Naive B cell (primary cell): ENCODE data around the gene HYCC2. TPM values are rescaled to one million over a fixed set of nuclear protein-coding genes. Genes with fewer than 3 reads are reported as not detected.

Experiments
- polyA plus RNA-seq, 6 donors: library from polyadenylated mRNA; unstranded; fragments of 300-500 nt; fragmentation: Illumina TruSeq; gene quantifications; one replicate each; pipeline ENCODE4 v1.2.3, GENCODE V29; 2021; ENCODE audit warnings: low read depth in 6 of 6

The HYCC2 gene
- polyA plus RNA-seq, 6 donors from 2014 or later: 12.3 to 24.6 (median 20.5) TPM

Other genes with a start within 250 kb of the HYCC2 start
- gene CLK1, start 207.0 kb downstream of the HYCC2 start, polyA plus RNA-seq: 100 to 1,000 TPM in 1 of 6 donors, 10 to 100 TPM in 5; 44.0 to 107 (median 55.5) TPM
- 10 to 100 TPM; 25.3 to 47.1 (median 33.7) TPM for gene PPIL3, start 182.6 kb downstream of the HYCC2 start, polyA plus RNA-seq
- 10 to 100 TPM; 12.2 to 22.0 (median 14.9) TPM for gene NIF3L1, start 182.3 kb downstream of the HYCC2 start, polyA plus RNA-seq
- gene ORC2, start 108.0 kb downstream of the HYCC2 start, polyA plus RNA-seq: 10 to 100 TPM in 3 of 6 donors, 1 to 10 TPM in 3; 4.3 to 11.8 (median 9.5) TPM
- 100 to 1,000 TPM; 196 to 279 (median 251) TPM for gene NDUFB3, start 330 bp upstream of the HYCC2 start, polyA plus RNA-seq
- gene CFLAR, start 44.5 kb upstream of the HYCC2 start, polyA plus RNA-seq: 10 to 100 TPM; 12.8 to 53.3 (median 46.8) TPM
- gene CASP10, start 111.5 kb upstream of the HYCC2 start, polyA plus RNA-seq: 1 to 10 TPM; 2.7 to 8.1 (median 4.7) TPM
- 10 to 100 TPM; 16.7 to 49.6 (median 31.2) TPM for gene CASP8, start 188.9 kb upstream of the HYCC2 start, polyA plus RNA-seq